Activated B cell treated with CpG ODN at 0.5 μM for 24 hours (primary cell): ENCODE data around the gene ALOX5AP. TPM values are rescaled to one million over a fixed set of nuclear protein-coding genes. Genes with fewer than 3 reads are reported as not detected.

ENCODE experiments used
- ATAC-seq: fragments of 200-7000 bp; cut with Tn5 transposase; one replicate; pipeline ENCODE4 v1.10.0; 2021; ENCODE audit warnings: low read depth, mild to moderate bottlenecking, moderate library complexity
- CTCF ChIA-PET: fragments of 350-600 bp; sonication (Branson Sonifier 250); formaldehyde crosslinking; loops from one replicate; lab custom pipeline; 2021; ENCODE audit warnings: antibody characterized with exemption; lab: Charles Lee
- POLR2A ChIA-PET: fragments of 350-600 bp; sonication (Branson Sonifier 250); formaldehyde crosslinking; loops from one replicate; lab custom pipeline; 2021; ENCODE audit warnings: antibody characterized with exemption; lab: Charles Lee
- DNase-seq: peaks from one replicate; pipeline ENCODE4 v3.0.0; 2022
- H3K27ac Mint-ChIP-seq: one replicate; pipeline ENCODE4 v1.8.0; 2020; ENCODE audit warnings: mixed read lengths
- H3K27me3 Mint-ChIP-seq: one replicate; pipeline ENCODE4 v1.8.0; 2021; ENCODE audit warnings: mixed read lengths
- H3K36me3 Mint-ChIP-seq: one replicate; pipeline ENCODE4 v1.8.0; 2021; ENCODE audit warnings: low read depth, mixed read lengths
- H3K4me1 Mint-ChIP-seq: one replicate; pipeline ENCODE4 v1.8.0; 2021; ENCODE audit warnings: mixed read lengths
- H3K4me3 Mint-ChIP-seq: one replicate; pipeline ENCODE4 v1.8.0; 2020; ENCODE audit warnings: mild to moderate bottlenecking, mixed read lengths
- H3K9me3 Mint-ChIP-seq: one replicate; pipeline ENCODE4 v1.8.0; 2020; ENCODE audit warnings: mixed read lengths
- CTCF ChIP-seq: fragments of 200-600 bp; IDR thresholded peaks from one replicate; pipeline ENCODE4 v1.8.0; 2022; ENCODE audit warnings: antibody characterized with exemption, mild to moderate bottlenecking
- intact Hi-C: fragments of 100-400 bp; cut with micrococcal nuclease; formaldehyde crosslinking; loops from one replicate; pipeline ENCODE4 v1.15.1; 2024
- total RNA-seq: library from RNA; stranded (reverse); gene quantifications from 2 replicates; pipeline ENCODE4 v1.2.3, GENCODE V29; 2022

The ALOX5AP gene
- total RNA-seq, 1 donor from 2014 or later, result 59.7 TPM

- POLR2A ChIA-PET, result no interaction called here
- no peak for DNase-seq
- H3K27ac Mint-ChIP-seq, result no peak overlapping the region
- CTCF ChIA-PET, result no interaction called here
- H3K4me3 Mint-ChIP-seq, result no peak overlapping the region
- no peaks in the 10 kb centered on the region for H3K9me3 Mint-ChIP-seq
- intact Hi-C loops, result loop anchor here (5.0 kb wide), 1 partner anchor 37 kb away; no protein-coding TSS in a partner anchor
- no peaks in the 10 kb centered on the region for H3K36me3 Mint-ChIP-seq
- H3K4me1 Mint-ChIP-seq, result no peaks in the 10 kb centered on the region
- H3K27me3 Mint-ChIP-seq, result no peaks in the 10 kb centered on the region
- no peak for ATAC-seq
- no peak for TF ChIP-seq CTCF
These were observed 29.7 kb upstream of the ALOX5AP start for GRCh38 chr13:30705680-30706079.

GRCh38 chr13:30708541-30708940 is 26.8 kb upstream of the ALOX5AP start:
- Mint-ChIP-seq H3K4me3 (no peak overlapping the region), H3K9me3 (no peaks in the 10 kb centered on the region), H3K36me3 (no peaks in the 10 kb centered on the region), H3K27ac (no peak overlapping the region), H3K27me3 (no peaks in the 10 kb centered on the region), H3K4me1 (peaks cover 11% of the 10 kb centered on the region)
- POLR2A ChIA-PET, result interaction anchor here (0.7 to 1.5 kb wide), 2 partner anchors 18 to 27 kb away, joined by 4 to 6 read pairs; partner anchors contain the start of gene ALOX5AP
- DNase-seq, result no peak
- no peak for ATAC-seq
- intact Hi-C loops, result loop anchor here (5.0 kb wide), 1 partner anchor 34 kb away; no protein-coding TSS in a partner anchor
- CTCF ChIA-PET, result no interaction called here
- TF ChIP-seq CTCF, result no peak

GRCh38 chr13:30710442-30710841 is 24.9 kb upstream of the ALOX5AP start:
- H3K27ac Mint-ChIP-seq, result no peak overlapping the region
- no peak for ATAC-seq
- POLR2A ChIA-PET, result no interaction called here
- H3K4me1 Mint-ChIP-seq, result peaks cover 19% of the 10 kb centered on the region
- no peaks in the 10 kb centered on the region for H3K27me3 Mint-ChIP-seq
- DNase-seq, result no peak
- CTCF ChIA-PET, result no interaction called here
- intact Hi-C loops, result no loop called here
- no peak overlapping the region for H3K4me3 Mint-ChIP-seq
- TF ChIP-seq CTCF, result no peak
- no peaks in the 10 kb centered on the region for H3K36me3 Mint-ChIP-seq
- no peaks in the 10 kb centered on the region for H3K9me3 Mint-ChIP-seq

DNA sequence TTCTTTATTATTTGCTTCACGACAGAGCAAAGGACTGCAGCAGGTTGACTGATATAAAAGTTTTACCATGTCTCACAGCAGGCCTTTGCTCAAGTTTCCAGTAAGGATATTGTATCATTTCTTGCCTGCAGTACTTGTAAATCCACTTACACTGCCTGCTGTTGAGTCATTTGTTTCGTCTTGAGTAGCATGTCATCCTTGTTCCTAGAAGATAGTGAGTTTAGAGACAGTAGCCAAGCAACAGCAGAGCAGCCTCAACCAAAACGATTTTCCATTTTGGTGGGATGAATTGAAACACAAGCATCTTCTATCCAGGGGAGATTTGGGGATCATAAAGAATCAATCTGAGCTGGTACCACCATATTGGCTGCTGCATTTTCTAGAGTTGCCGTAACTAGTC is 24.0 kb upstream of the ALOX5AP start:
- ATAC-seq (no peak), DNase-seq (no peak)
- peaks cover 19% of the 10 kb centered on the region for H3K4me1 Mint-ChIP-seq
- TF ChIP-seq CTCF, result no peak
- no peaks in the 10 kb centered on the region for H3K36me3 Mint-ChIP-seq
- H3K4me3 Mint-ChIP-seq, result no peak overlapping the region
- POLR2A ChIA-PET, result no interaction called here
- intact Hi-C loops, result no loop called here
- H3K27ac Mint-ChIP-seq, result no peak overlapping the region
- H3K27me3 Mint-ChIP-seq, result no peaks in the 10 kb centered on the region
- CTCF ChIA-PET, result no interaction called here
- no peaks in the 10 kb centered on the region for H3K9me3 Mint-ChIP-seq

DNA sequence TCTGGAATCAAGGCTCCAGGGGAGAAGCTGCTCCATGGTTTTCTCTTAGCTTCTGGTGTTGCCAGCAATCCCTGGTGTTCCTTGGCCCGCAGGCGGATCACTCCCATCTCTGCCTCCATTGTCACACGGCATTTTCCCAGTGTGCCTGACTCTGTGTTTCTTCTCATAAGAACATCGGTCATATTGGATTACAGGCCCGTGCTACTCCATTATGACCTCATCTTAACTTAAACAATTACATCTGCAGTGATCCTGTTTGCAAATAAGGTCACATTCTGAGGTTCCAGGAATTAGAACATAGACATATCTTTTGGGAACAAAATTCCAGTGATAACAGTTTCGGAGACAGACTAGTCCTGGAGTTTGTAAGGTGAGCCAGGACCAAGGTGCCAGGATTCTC is 23.5 kb upstream of the ALOX5AP start:
- no peak overlapping the region for H3K4me3 Mint-ChIP-seq
- ChIA-PET CTCF (no interaction called here), POLR2A (interaction anchor here (0.6 kb wide), 1 partner anchor 89 kb away, joined by 3 read pairs; no protein-coding TSS in a partner anchor)
- no peaks in the 10 kb centered on the region for H3K9me3 Mint-ChIP-seq
- H3K27ac Mint-ChIP-seq, result no peak overlapping the region
- H3K36me3 Mint-ChIP-seq, result no peaks in the 10 kb centered on the region
- H3K4me1 Mint-ChIP-seq, result peaks cover 21% of the 10 kb centered on the region
- intact Hi-C loops, result no loop called here
- no peak for TF ChIP-seq CTCF
- ATAC-seq (no peak), DNase-seq (no peak)
- H3K27me3 Mint-ChIP-seq, result no peaks in the 10 kb centered on the region
